Activated CD4-positive, alpha-beta T cell treated with anti-CD3 and anti-CD28 coated beads for 48 hours (primary cell): Measurements from ENCODE around the gene FIZ1.
"Not testable (repeated sequence)": the region's sequence is repeated elsewhere in the genome, so short reads cannot be mapped to it uniquely, and the experiment has no call there.

Experiments used
- DNase-seq: peaks from one replicate; pipeline ENCODE4 v3.0.0-alpha.2; 2020

Gene FIZ1

GRCh38 chr19:55593096-55593772, 6.1 kb downstream of the FIZ1 start:
- DNase-seq, result no peak

GRCh38 chr19:55592391-55593090, 6.8 kb downstream of the FIZ1 start:
- DNase-seq, result no peak

GRCh38 chr19:55591555-55591954, 7.8 kb downstream of the FIZ1 start:
- no peak for DNase-seq

GRCh38 chr19:55590617-55591016, 8.7 kb downstream of the FIZ1 start:
- DNase-seq, result peak; percentile 54

GRCh38 chr19:55590109-55590508, 9.2 kb downstream of the FIZ1 start:
- DNase-seq, result no peak

- DNase-seq, result no peak
These were observed 10.6 kb downstream of the FIZ1 start for GRCh38 chr19:55588738-55589137.

- peak; percentile 97 for DNase-seq
These were observed 12.2 kb downstream of the FIZ1 start for GRCh38 chr19:55586976-55587668.

- peak; percentile 70 for DNase-seq
These were observed 13.5 kb downstream of the FIZ1 start for GRCh38 chr19:55585658-55586339.

- no peak for DNase-seq
These were observed 14.4 kb downstream of the FIZ1 start for GRCh38 chr19:55584871-55585270.

- DNase-seq, result not testable (repeated sequence)
These were observed 15.4 kb downstream of the FIZ1 start for GRCh38 chr19:55583897-55584296.

- DNase-seq, result not testable (repeated sequence)
These were observed 17.0 kb downstream of the FIZ1 start for GRCh38 chr19:55582284-55582683.

- no peak for DNase-seq
These were observed 17.5 kb downstream of the FIZ1 start for GRCh38 chr19:55581823-55582223.

GRCh38 chr19:55581145-55581822, 18.0 kb downstream of the FIZ1 start:
- peak; percentile 29 for DNase-seq

GRCh38 chr19:55580628-55581144, 18.6 kb downstream of the FIZ1 start, which contains the start of gene ZNF579:
Gene ZNF579 (minus strand): TSS chr19:55580848. CDS start chr19:55579639, 1,209 bp downstream.
- peak; percentile 91 for DNase-seq

GRCh38 chr19:55579766-55580621, 19.3 kb downstream of the FIZ1 start:
- no peak for DNase-seq

GRCh38 chr19:55578761-55579747, 20.3 kb downstream of the FIZ1 start:
- DNase-seq, result no peak

- no peak for DNase-seq
These were observed 21.1 kb downstream of the FIZ1 start for GRCh38 chr19:55578031-55578760.

- DNase-seq, result no peak
These were observed 22.6 kb downstream of the FIZ1 start for GRCh38 chr19:55576746-55577145.

GRCh38 chr19:55573929-55574328, 25.4 kb downstream of the FIZ1 start:
- DNase-seq, result not testable (repeated sequence)
